AG09319 (cell line): ENCODE data around the gene VTI1A.

ENCODE experiments used
- DNase-seq: peaks from one replicate; pipeline ENCODE4 v3.0.0-alpha.2; 2010; ENCODE audit warnings: low read depth; ENCODE audit errors: extremely low read depth
- CTCF ChIP-seq: IDR thresholded peaks from 2 replicates; pipeline ENCODE4 v1.5.1; 2011; ENCODE audit warnings: low read depth, mild to moderate bottlenecking, inconsistent platforms, low read length, moderate library complexity

The VTI1A gene

GRCh38 chr10:112434988-112435619, 11.9 kb upstream of the VTI1A start:
- peak; percentile 24 for TF ChIP-seq CTCF
- DNase-seq, result peak; percentile 5

DNA sequence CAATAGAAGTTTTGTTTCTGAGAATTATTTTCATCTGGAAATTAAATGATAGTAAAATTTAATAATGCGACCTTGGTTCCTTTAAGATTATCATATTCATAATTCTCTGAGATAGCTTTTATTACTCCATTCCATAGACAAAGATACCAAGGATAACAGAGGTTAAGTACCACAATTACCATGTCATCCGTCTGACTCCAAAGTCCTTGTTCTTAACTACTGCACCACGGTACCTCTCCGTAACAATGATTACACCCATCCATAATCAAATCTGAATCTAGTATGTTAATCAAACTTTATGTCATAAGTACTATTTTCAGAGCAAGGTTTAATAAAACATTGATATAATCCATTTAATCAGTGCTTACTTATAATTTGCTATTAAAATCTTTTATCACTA, 8.7 kb upstream of the VTI1A start:
- no peak for DNase-seq
- TF ChIP-seq CTCF, result no peak

- no peak for DNase-seq
- no peak for TF ChIP-seq CTCF
Observed at GRCh38 chr10:112441520-112441919, 5.5 kb upstream of the VTI1A start.

- DNase-seq, result no peak
- no peak for TF ChIP-seq CTCF
Observed at GRCh38 chr10:112442063-112442462, 5.0 kb upstream of the VTI1A start.

GRCh38 chr10:112446055-112446854, 760 bp upstream of the VTI1A start:
- TF ChIP-seq CTCF, result no peak
- DNase-seq, result no peak

GRCh38 chr10:112447620-112447928, 559 bp downstream of the VTI1A start:
- no peak for TF ChIP-seq CTCF

DNA sequence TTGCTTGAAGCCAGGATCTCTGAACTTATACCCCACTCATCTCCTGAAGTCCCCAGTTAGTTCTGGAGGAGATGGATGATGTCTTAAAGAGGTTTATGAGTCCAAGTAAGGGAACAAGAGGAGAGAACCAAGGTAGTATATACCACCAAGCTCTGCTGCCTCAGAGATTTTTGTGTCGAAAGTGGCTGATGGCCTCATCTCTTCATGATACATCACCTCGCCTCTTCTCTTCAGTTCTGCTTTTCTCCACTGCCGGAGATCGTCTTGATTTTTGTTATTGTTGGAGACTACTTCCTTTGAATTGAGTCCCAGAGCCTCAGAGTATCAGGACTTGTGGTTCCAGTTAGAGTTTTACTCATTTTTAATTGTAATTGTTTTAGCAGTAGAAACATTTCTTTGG, 1.9 kb downstream of the VTI1A start:
- TF ChIP-seq CTCF, result no peak
- no peak for DNase-seq

More at GRCh38 chr10:112447620-112447928, 559 bp downstream of the VTI1A start:
- no peak for DNase-seq
